H9 (cell line): ENCODE measurements around the gene ISYNA1. TPM values are rescaled to one million over a fixed set of nuclear protein-coding genes. Genes with fewer than 3 reads are reported as not detected.

Source experiments
- DNase-seq: peaks from one replicate; pipeline ENCODE4 v3.0.0-alpha.2; 2017
- H2AFZ ChIP-seq: one replicate; pipeline ENCODE4 v1.6.1; 2013; ENCODE audit warnings: mild to moderate bottlenecking, low read length, control low read depth, moderate library complexity
- H2AK5ac ChIP-seq: 2 replicates; pipeline ENCODE4 v1.6.1; 2013; ENCODE audit warnings: low read length, control low read depth, mixed read lengths; ENCODE audit not compliant: insufficient read length
- H2BK120ac ChIP-seq: one replicate; pipeline ENCODE4 v1.6.1; 2013; ENCODE audit warnings: low read depth, mild to moderate bottlenecking, low read length, control low read depth, inconsistent platforms; ENCODE audit not compliant: poor library complexity, severe bottlenecking
- H2BK12ac ChIP-seq: 2 replicates; pipeline ENCODE4 v1.6.1; 2013; ENCODE audit warnings: low read length, control low read depth, mixed read lengths, low read depth; ENCODE audit not compliant: insufficient read length
- H2BK15ac ChIP-seq: 2 replicates; pipeline ENCODE4 v1.6.1; 2013; ENCODE audit warnings: low read depth, low read length, control low read depth
- H2BK20ac ChIP-seq: one replicate; pipeline ENCODE4 v1.6.1; 2013; ENCODE audit warnings: low read depth, mild to moderate bottlenecking, low read length, control low read depth, inconsistent platforms; ENCODE audit not compliant: poor library complexity, severe bottlenecking
- H2BK5ac ChIP-seq: 2 replicates; pipeline ENCODE4 v1.6.1; 2013; ENCODE audit warnings: low read length, control low read depth, mixed read lengths; ENCODE audit not compliant: insufficient read length
- H3K14ac ChIP-seq: 2 replicates; pipeline ENCODE4 v1.6.1; 2013; ENCODE audit warnings: low read length, control low read depth; ENCODE audit not compliant: insufficient read depth
- H3K18ac ChIP-seq: 2 replicates; pipeline ENCODE4 v1.6.1; 2013; ENCODE audit warnings: low read depth, mild to moderate bottlenecking, mixed read lengths, low read length, control low read depth; ENCODE audit not compliant: insufficient read length
- H3K23ac ChIP-seq: 2 replicates; pipeline ENCODE4 v1.6.1; 2013; ENCODE audit warnings: low read length, control low read depth, mixed read lengths, low read depth; ENCODE audit not compliant: insufficient read length
- H3K23me2 ChIP-seq: 2 replicates; pipeline ENCODE4 v1.6.1; 2013; ENCODE audit warnings: low read depth, mild to moderate bottlenecking, mixed read lengths, low read length, control low read depth; ENCODE audit not compliant: insufficient read length, poor library complexity, severe bottlenecking
- H3K27ac ChIP-seq: 2 replicates; pipeline ENCODE4 v1.5.1; 2013; ENCODE audit warnings: low read length, control low read depth, mixed read lengths, low read depth; ENCODE audit not compliant: insufficient read length
- H3K27me3 ChIP-seq: 2 replicates; pipeline ENCODE4 v1.6.1; 2013; ENCODE audit warnings: low read length, control low read depth, inconsistent platforms; ENCODE audit not compliant: insufficient read depth
- H3K4ac ChIP-seq: 2 replicates; pipeline ENCODE4 v1.6.1; 2013; ENCODE audit warnings: low read depth, mild to moderate bottlenecking, control low read depth, inconsistent platforms, low read length, moderate library complexity
- H3K4me1 ChIP-seq: 2 replicates; pipeline ENCODE4 v1.6.1; 2013; ENCODE audit warnings: low read length, control low read depth, inconsistent platforms; ENCODE audit not compliant: insufficient read depth
- H3K4me2 ChIP-seq: 2 replicates; pipeline ENCODE4 v1.6.1; 2013; ENCODE audit warnings: low read length, control low read depth, mixed read lengths; ENCODE audit not compliant: insufficient read length, insufficient read depth
- H3K56ac ChIP-seq: 2 replicates; pipeline ENCODE4 v1.6.1; 2013; ENCODE audit warnings: low read depth, mild to moderate bottlenecking, mixed read lengths, low read length, control low read depth; ENCODE audit not compliant: insufficient read length
- H3K79me1 ChIP-seq: 2 replicates; pipeline ENCODE4 v1.6.1; 2013; ENCODE audit warnings: low read depth, mild to moderate bottlenecking, moderate library complexity, low read length, control low read depth, inconsistent platforms; ENCODE audit not compliant: insufficient read depth, poor library complexity, severe bottlenecking
- H3K79me2 ChIP-seq: 2 replicates; pipeline ENCODE4 v1.6.1; 2013; ENCODE audit warnings: low read length, control low read depth, inconsistent platforms; ENCODE audit not compliant: insufficient read depth
- H3K9ac ChIP-seq: 2 replicates; pipeline ENCODE4 v1.6.1; 2013; ENCODE audit warnings: low read length, control low read depth, mixed read lengths; ENCODE audit not compliant: insufficient read length; ENCODE audit errors: extremely low read depth
- H3K9me3 ChIP-seq: one replicate; pipeline ENCODE4 v1.6.1; 2013; ENCODE audit warnings: low read depth, low read length, inconsistent platforms; ENCODE audit not compliant: control insufficient read depth
- H3T11ph ChIP-seq: one replicate; pipeline ENCODE4 v1.6.1; 2013; ENCODE audit warnings: mild to moderate bottlenecking, low read length, control low read depth, inconsistent platforms
- H4K20me1 ChIP-seq: one replicate; pipeline ENCODE4 v1.6.1; 2013; ENCODE audit not compliant: control insufficient read depth, insufficient read length, insufficient read depth
- H4K5ac ChIP-seq: 2 replicates; pipeline ENCODE4 v1.6.1; 2013; ENCODE audit warnings: low read depth, mild to moderate bottlenecking, mixed read lengths, low read length, control low read depth; ENCODE audit not compliant: insufficient read length
- H4K8ac ChIP-seq: replicated peaks from 2 replicates; pipeline ENCODE4 v1.6.1; 2013; ENCODE audit warnings: low read length, control low read depth, mixed read lengths, low read depth; ENCODE audit not compliant: insufficient read length
- H4K91ac ChIP-seq: 2 replicates; pipeline ENCODE4 v1.6.1; 2013; ENCODE audit warnings: low read depth, mild to moderate bottlenecking, moderate library complexity, mixed read lengths, low read length, control low read depth; ENCODE audit not compliant: insufficient read length
- H3K27ac Mint-ChIP-seq, 3 experiments: 2 replicates in 2 of 3; 3 replicates in 1 of 3; pipeline ENCODE4 v1.8.0; 2020 to 2021; ENCODE audit warnings: mixed read lengths in 3 of 3, mild to moderate bottlenecking in 1 of 3, moderate library complexity in 1 of 3
- H3K27me3 Mint-ChIP-seq: 2 replicates; pipeline ENCODE4 v1.8.0; 2021; ENCODE audit warnings: low read depth, mild to moderate bottlenecking, moderate library complexity, mixed read lengths
- H3K36me3 Mint-ChIP-seq, 3 experiments: 2 replicates in 2 of 3; 3 replicates in 1 of 3; pipeline ENCODE4 v1.8.0; 2020 to 2021; ENCODE audit warnings: low read depth in 3 of 3, mixed read lengths in 3 of 3; ENCODE audit not compliant: insufficient read depth in 1 of 3
- H3K4me1 Mint-ChIP-seq, 2 experiments: 2 replicates each; pipeline ENCODE4 v1.8.0; 2020; ENCODE audit warnings: mixed read lengths in 2 of 2
- H3K4me3 Mint-ChIP-seq, 2 experiments: 2 replicates in 1 of 2; 3 replicates in 1 of 2; pipeline ENCODE4 v1.8.0; 2020 to 2021; ENCODE audit warnings: mild to moderate bottlenecking in 2 of 2, mixed read lengths in 2 of 2, moderate library complexity in 1 of 2
- H3K9me3 Mint-ChIP-seq, 2 experiments: 2 replicates in 1 of 2; 3 replicates in 1 of 2; pipeline ENCODE4 v1.8.0; 2020; ENCODE audit warnings: mild to moderate bottlenecking in 2 of 2, mixed read lengths in 2 of 2, moderate library complexity in 1 of 2
- CTCF ChIP-seq: fragments of 200-600 bp; sonication (generic); conservative IDR thresholded peaks from 3 replicates; pipeline ENCODE4 v1.8.0; 2021; ENCODE audit warnings: antibody characterized with exemption, mild to moderate bottlenecking
- WGBS: extraction: QIAGEN DNeasy Blood & Tissue Kit; methylation state at CpG from one replicate; pipeline ENCODE4 v1.1.7; 2013; ENCODE audit warnings: missing lambda C conversion rate, low lambda C conversion rate, mixed read lengths; ENCODE audit not compliant: insufficient read length; ENCODE audit errors: extremely low coverage; 5-methylcytosine and 5-hydroxymethylcytosine counted together
- total RNA-seq: library from RNA; stranded (reverse); gene quantifications from 2 replicates; pipeline ENCODE4 v1.2.1, GENCODE V29; 2021

The ISYNA1 gene
- total RNA-seq, 1 experiment from 2014 or later: 241 TPM

GRCh38 chr19:18450931-18451836 lies 13.3 kb upstream of the ISYNA1 start:
- H4K20me1 ChIP-seq: no peaks in the 10 kb centered on the region
- peak overlapping the region in 1 of 3 experiments; percentile 95; a peak in 2 of 7 replicates for H3K27ac Mint-ChIP-seq
- WGBS: no CpG with 5 or more reads among the region's 26 CpGs

More at GRCh38 chr19:18450931-18451836, 13.3 kb upstream of the ISYNA1 start:
- Mint-ChIP-seq H3K4me1 (peaks cover 6 to 10% of the 10 kb centered on the region in 2 experiments; a peak in 3 of 4 replicates), H3K9me3 (no peaks in the 10 kb centered on the region), H3K27me3 (no peaks in the 10 kb centered on the region; the same call in 1 of the 2 replicates), H3K36me3 (peaks cover 2 to 31% (median 27%) of the 10 kb centered on the region in 3 experiments; a peak in 6 of 7 replicates), H3K4me3 (peak overlapping the region in 1 of 2 experiments; percentile 59; a peak in 1 of 5 replicates)
- no peak overlapping the region for H2BK120ac ChIP-seq
- no peak overlapping the region for H4K5ac ChIP-seq
- H3K27ac ChIP-seq: no peak overlapping the region
- TF ChIP-seq CTCF: peak; percentile 99
- no peak overlapping the region for H4K8ac ChIP-seq
- no peak overlapping the region for H3K56ac ChIP-seq
- H3K79me2 ChIP-seq: no peaks in the 10 kb centered on the region
- H3K4ac ChIP-seq: no peak overlapping the region
- H3K4me1 ChIP-seq: no peaks in the 10 kb centered on the region
- H3K79me1 ChIP-seq: no peaks in the 10 kb centered on the region
- H3K9ac ChIP-seq: no peak overlapping the region
- no peak overlapping the region for H2AK5ac ChIP-seq
- no peak overlapping the region for H2BK20ac ChIP-seq
- no peak overlapping the region; the same call in 1 of the 2 replicates for H3K14ac ChIP-seq
- H2BK5ac ChIP-seq: no peak overlapping the region
- DNase-seq: peak; percentile 86
- no peaks in the 10 kb centered on the region for H3K9me3 ChIP-seq
- no peak overlapping the region for H3K23ac ChIP-seq
- no peak overlapping the region for H3K18ac ChIP-seq
- H3K23me2 ChIP-seq: no peaks in the 10 kb centered on the region
- no peaks in the 10 kb centered on the region for H3K27me3 ChIP-seq
- no peak overlapping the region for H4K91ac ChIP-seq
- H3T11ph ChIP-seq: no peak overlapping the region
- no peak overlapping the region for H2AFZ ChIP-seq
- H2BK15ac ChIP-seq: no peak overlapping the region
- no peak overlapping the region for H2BK12ac ChIP-seq
- no peak overlapping the region for H3K4me2 ChIP-seq
